Measurements from ENCODE around the gene TMEM178B.
"Not testable (repeated sequence)": the region's sequence is repeated elsewhere in the genome, so short reads cannot be mapped to it uniquely, and the experiment has no call there.

Gene TMEM178B

DNA sequence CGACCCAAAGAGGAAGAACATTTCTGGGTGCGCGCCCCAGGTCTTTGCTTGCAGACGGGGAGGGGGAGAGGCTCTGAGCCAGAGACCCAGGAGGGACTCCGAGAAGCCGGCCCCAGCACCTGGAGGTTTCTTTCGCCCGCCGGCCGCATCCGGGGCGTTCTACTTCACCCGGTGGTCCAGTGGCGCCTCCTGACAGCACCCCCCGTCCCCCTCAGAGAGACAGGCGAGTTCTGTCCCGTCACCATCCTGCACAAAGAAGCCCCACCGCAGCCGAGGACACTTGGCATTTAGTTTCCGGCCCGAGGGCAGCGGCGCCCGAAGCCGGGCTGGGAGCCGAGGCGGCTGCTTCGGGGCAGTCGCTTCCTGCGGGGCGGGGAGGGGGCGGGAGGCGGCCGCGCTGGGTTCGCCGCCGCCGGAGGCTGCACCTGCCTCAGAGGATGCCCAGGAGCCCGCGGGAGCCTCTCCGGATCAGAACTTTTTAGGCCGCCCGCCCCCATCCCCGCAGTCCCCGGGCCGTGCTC, at the start of gene TMEM178B:
Gene TMEM178B, plus strand, starts transcription at position 424 of the 521 bp plus-strand sequence.
- H3K27ac ChIP-seq (ENCODE audit: low read depth, low read length), result no peak within 1 kb of the TSS
- no peak within 1 kb of the TSS for H3K9ac ChIP-seq (ENCODE audit: low read length)

DNA sequence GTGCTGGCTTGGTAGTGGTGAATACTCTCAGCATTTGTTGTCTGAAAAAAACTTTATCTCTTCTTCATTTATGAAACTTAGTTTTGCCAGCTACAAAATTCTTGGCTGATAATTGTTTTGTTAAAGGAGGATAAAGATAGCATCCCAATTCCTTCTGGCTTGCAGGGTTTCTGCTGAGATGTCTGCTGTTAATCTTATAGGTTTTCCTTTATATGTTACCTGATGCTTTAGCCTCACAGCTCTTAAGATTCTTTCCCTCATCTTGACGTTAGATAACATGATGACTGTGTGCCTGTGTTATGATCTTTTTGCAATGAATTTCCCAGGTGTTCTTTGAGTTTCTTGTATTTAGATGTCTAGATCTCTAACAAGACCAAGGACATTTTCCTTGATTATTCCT, 49.2 kb upstream of the TMEM178B start:
- Histone ChIP-seq H3K4me1 (ENCODE audit: control insufficient read depth, insufficient read depth, low read length) (no peaks in the 10 kb centered on the region), H3K36me3 (ENCODE audit: control insufficient read depth, insufficient read depth, low read length) (no peaks in the 10 kb centered on the region), H3K27ac (ENCODE audit: low read depth, low read length) (no peak overlapping the region), H3K9ac (ENCODE audit: low read length) (no peak overlapping the region), H3K27me3 (ENCODE audit: control insufficient read depth, insufficient read depth, low read length) (no peaks in the 10 kb centered on the region), H3K4me3 (ENCODE audit: low read length) (no peak overlapping the region)

More for the DNA sequence above, at the start of gene TMEM178B:
- Histone ChIP-seq H3K27me3 (ENCODE audit: control insufficient read depth, insufficient read depth, low read length) (peaks cover 3% of the 10 kb centered on the region), H3K4me3 (ENCODE audit: low read length) (peak within 1 kb of the TSS; percentile 60), H3K36me3 (ENCODE audit: control insufficient read depth, insufficient read depth, low read length) (no peaks in the 10 kb centered on the region), H3K4me1 (ENCODE audit: control insufficient read depth, insufficient read depth, low read length) (no peaks in the 10 kb centered on the region)

GRCh38 chr7:141027043-141027442, 46.8 kb upstream of the TMEM178B start:
- no peaks in the 10 kb centered on the region for H3K4me1 ChIP-seq (ENCODE audit: control insufficient read depth, insufficient read depth, low read length)

GRCh38 chr7:141028767-141029166, 45.1 kb upstream of the TMEM178B start:
- no peaks in the 10 kb centered on the region for H3K36me3 ChIP-seq (ENCODE audit: control insufficient read depth, insufficient read depth, low read length)
- no peak overlapping the region for H3K4me3 ChIP-seq (ENCODE audit: low read length)
- H3K27me3 ChIP-seq (ENCODE audit: control insufficient read depth, insufficient read depth, low read length), result no peaks in the 10 kb centered on the region
- no peak overlapping the region for H3K27ac ChIP-seq (ENCODE audit: low read depth, low read length)
- no peak overlapping the region for H3K9ac ChIP-seq (ENCODE audit: low read length)
- H3K4me1 ChIP-seq (ENCODE audit: control insufficient read depth, insufficient read depth, low read length), result no peaks in the 10 kb centered on the region

More at GRCh38 chr7:141027043-141027442, 46.8 kb upstream of the TMEM178B start:
- H3K4me3 ChIP-seq (ENCODE audit: low read length), result no peak overlapping the region
- H3K36me3 ChIP-seq (ENCODE audit: control insufficient read depth, insufficient read depth, low read length), result no peaks in the 10 kb centered on the region
- H3K27me3 ChIP-seq (ENCODE audit: control insufficient read depth, insufficient read depth, low read length), result no peaks in the 10 kb centered on the region
- H3K9ac ChIP-seq (ENCODE audit: low read length), result no peak overlapping the region
- no peak overlapping the region for H3K27ac ChIP-seq (ENCODE audit: low read depth, low read length)

- H3K27ac ChIP-seq (ENCODE audit: low read depth, low read length); H3K27me3 ChIP-seq (ENCODE audit: control insufficient read depth, insufficient read depth, low read length); H3K9ac ChIP-seq (ENCODE audit: low read length); H3K4me3 ChIP-seq (ENCODE audit: low read length); H3K4me1 ChIP-seq (ENCODE audit: control insufficient read depth, insufficient read depth, low read length); H3K36me3 ChIP-seq (ENCODE audit: control insufficient read depth, insufficient read depth, low read length): not testable (repeated sequence)
These were observed 41.1 kb upstream of the TMEM178B start for GRCh38 chr7:141032539-141033323.

GRCh38 chr7:141038100-141038499, 35.8 kb upstream of the TMEM178B start:
- H3K27ac ChIP-seq (ENCODE audit: low read depth, low read length); H3K4me1 ChIP-seq (ENCODE audit: control insufficient read depth, insufficient read depth, low read length); H3K9ac ChIP-seq (ENCODE audit: low read length); H3K27me3 ChIP-seq (ENCODE audit: control insufficient read depth, insufficient read depth, low read length); H3K36me3 ChIP-seq (ENCODE audit: control insufficient read depth, insufficient read depth, low read length); H3K4me3 ChIP-seq (ENCODE audit: low read length): not testable (repeated sequence)

DNA sequence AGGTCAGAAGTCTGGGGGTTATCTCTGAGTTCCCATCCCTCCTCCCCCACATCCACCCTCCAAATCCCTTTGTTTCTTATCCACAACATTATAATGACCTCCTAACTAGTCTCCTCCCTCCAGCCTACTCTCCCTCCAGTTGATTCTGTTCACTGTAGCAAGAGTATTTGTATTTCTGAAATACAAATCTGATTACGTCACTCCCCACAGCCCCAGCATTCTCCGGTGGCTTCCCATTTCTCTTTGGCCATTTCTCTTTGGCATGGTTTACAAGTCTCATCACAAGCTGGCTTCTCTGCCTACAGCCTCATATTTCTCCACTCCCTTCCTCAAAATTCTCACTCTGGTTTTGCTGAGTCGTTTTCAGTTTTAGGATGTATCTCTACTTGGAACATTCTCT, 34.5 kb upstream of the TMEM178B start:
- Histone ChIP-seq H3K36me3 (ENCODE audit: control insufficient read depth, insufficient read depth, low read length) (no peaks in the 10 kb centered on the region), H3K27me3 (ENCODE audit: control insufficient read depth, insufficient read depth, low read length) (no peaks in the 10 kb centered on the region), H3K4me1 (ENCODE audit: control insufficient read depth, insufficient read depth, low read length) (no peaks in the 10 kb centered on the region), H3K4me3 (ENCODE audit: low read length) (no peak overlapping the region), H3K9ac (ENCODE audit: low read length) (no peak overlapping the region), H3K27ac (ENCODE audit: low read depth, low read length) (no peak overlapping the region)

GRCh38 chr7:141042222-141043193, 31.4 kb upstream of the TMEM178B start:
- H3K27me3 ChIP-seq (ENCODE audit: control insufficient read depth, insufficient read depth, low read length), result no peaks in the 10 kb centered on the region
- H3K4me1 ChIP-seq (ENCODE audit: control insufficient read depth, insufficient read depth, low read length), result no peaks in the 10 kb centered on the region
- no peak overlapping the region for H3K4me3 ChIP-seq (ENCODE audit: low read length)
- H3K9ac ChIP-seq (ENCODE audit: low read length), result no peak overlapping the region
- H3K36me3 ChIP-seq (ENCODE audit: control insufficient read depth, insufficient read depth, low read length), result no peaks in the 10 kb centered on the region
- H3K27ac ChIP-seq (ENCODE audit: low read depth, low read length), result no peak overlapping the region

DNA sequence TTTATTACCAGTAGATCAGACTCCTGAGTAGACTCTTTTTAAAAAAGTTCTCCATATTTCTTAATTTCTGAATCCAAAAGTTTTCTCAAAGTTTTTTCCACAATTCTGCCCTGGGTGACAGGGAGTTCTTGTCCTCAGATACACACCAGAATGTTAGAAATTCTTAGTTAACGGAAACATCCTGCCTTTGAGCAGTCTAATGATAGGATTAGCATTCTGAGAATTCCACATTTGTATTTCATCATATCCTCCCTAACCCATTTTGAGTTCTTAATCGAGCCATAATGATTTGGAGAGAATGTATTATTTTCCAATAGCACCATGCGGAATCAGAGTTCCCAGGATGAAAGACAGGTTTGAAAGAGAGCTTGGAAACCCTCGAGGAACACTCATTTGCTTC, 30.2 kb upstream of the TMEM178B start:
- no peaks in the 10 kb centered on the region for H3K27me3 ChIP-seq (ENCODE audit: control insufficient read depth, insufficient read depth, low read length)
- no peak overlapping the region for H3K9ac ChIP-seq (ENCODE audit: low read length)
- no peaks in the 10 kb centered on the region for H3K36me3 ChIP-seq (ENCODE audit: control insufficient read depth, insufficient read depth, low read length)
- H3K27ac ChIP-seq (ENCODE audit: low read depth, low read length), result no peak overlapping the region
- H3K4me1 ChIP-seq (ENCODE audit: control insufficient read depth, insufficient read depth, low read length), result no peaks in the 10 kb centered on the region
- H3K4me3 ChIP-seq (ENCODE audit: low read length), result no peak overlapping the region

DNA sequence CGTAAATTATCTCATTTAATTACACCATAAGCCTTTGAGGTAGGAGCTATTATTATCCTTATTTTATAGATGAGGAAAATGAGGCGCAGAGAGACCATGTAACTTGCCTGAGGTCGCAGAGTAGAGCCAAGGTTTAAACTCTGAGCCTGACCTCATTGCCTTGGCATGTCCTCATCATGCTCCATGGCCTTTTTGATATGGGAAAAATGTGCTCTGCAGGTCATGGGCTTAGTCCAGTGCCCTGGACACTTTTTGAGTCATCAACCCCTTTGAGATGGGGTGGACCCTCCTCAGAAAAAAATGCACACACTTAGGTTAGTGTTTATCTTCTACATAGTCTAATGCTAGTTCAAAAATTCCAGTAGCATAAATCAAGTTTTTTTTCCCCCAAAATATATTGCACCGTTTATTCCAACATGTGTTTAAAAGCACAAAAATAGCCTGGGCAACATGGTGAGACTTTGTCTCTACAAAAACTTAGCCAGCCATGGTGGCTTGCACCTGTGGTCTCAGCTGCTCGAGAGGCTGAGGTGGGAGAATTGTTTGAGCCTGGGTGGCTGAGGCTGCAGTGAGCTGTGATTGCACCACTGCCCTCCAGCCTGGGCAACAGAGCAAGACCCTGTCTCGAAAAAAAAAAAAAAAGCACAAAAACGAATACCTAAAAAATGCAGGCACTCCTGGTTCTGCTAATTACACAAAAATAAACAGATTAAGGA, 28.6 kb upstream of the TMEM178B start:
- no peaks in the 10 kb centered on the region for H3K36me3 ChIP-seq (ENCODE audit: control insufficient read depth, insufficient read depth, low read length)
- no peak overlapping the region for H3K4me3 ChIP-seq (ENCODE audit: low read length)
- H3K9ac ChIP-seq (ENCODE audit: low read length), result no peak overlapping the region
- H3K4me1 ChIP-seq (ENCODE audit: control insufficient read depth, insufficient read depth, low read length), result no peaks in the 10 kb centered on the region
- no peak overlapping the region for H3K27ac ChIP-seq (ENCODE audit: low read depth, low read length)
- no peaks in the 10 kb centered on the region for H3K27me3 ChIP-seq (ENCODE audit: control insufficient read depth, insufficient read depth, low read length)

DNA sequence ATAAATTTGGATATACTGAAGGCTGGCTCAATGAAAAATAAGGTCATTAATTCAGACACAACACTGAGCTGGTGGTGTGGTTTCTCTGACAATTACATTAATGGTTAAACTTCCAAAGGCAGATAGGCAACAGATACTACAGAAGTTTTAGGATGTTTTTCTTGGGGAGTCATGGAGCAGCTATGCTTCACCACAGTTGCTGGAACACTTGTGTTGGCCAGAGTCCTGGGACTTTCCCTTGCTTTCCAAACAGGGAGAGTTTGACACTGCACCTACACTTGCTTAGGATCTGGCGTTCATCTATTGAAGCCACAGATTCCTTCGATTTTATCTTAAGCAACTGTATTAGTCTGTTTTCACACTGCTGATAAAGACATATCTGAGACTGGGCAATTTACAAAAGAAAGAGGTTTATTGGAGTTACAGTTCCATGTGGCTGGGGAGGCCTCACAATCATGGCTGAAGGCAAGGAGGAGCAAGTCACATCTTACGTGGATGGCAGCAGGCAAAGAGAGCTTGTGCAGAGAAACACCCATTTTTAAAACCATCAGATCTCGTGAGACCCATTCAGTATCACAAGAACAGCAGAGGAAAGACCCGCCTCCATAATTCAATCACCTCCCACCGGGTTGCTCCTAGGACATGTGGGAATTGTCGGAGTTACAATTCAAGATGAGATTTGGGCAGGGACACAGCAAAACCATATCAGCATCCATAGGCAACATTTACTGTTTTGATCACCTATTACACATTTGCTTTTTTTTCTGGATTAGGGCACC, 27.8 kb upstream of the TMEM178B start:
- Histone ChIP-seq H3K27me3 (ENCODE audit: control insufficient read depth, insufficient read depth, low read length) (no peaks in the 10 kb centered on the region), H3K36me3 (ENCODE audit: control insufficient read depth, insufficient read depth, low read length) (no peaks in the 10 kb centered on the region), H3K27ac (ENCODE audit: low read depth, low read length) (no peak overlapping the region), H3K4me1 (ENCODE audit: control insufficient read depth, insufficient read depth, low read length) (no peaks in the 10 kb centered on the region), H3K9ac (ENCODE audit: low read length) (no peak overlapping the region), H3K4me3 (ENCODE audit: low read length) (no peak overlapping the region)

Data from rectal smooth muscle tissue (tissue), 1 donor.